ENCODE measurements around the gene FYCO1.

- TF ChIP-seq CTCF (IDR thresholded peaks at IDR 0.05) = no peak
- TF ChIP-seq ZFX (IDR thresholded peaks at IDR 0.05; ENCODE audit: borderline replicate concordance) = no peak
Observed at GRCh38 chr3:45957586-45957985, 38.0 kb downstream of the FYCO1 start.

Data from 22Rv1 (cell line).